Right atrium auricular region (tissue), 2 donors: ENCODE data around the gene PBX2. TPM values are rescaled to one million over a fixed set of nuclear protein-coding genes. Genes with fewer than 3 reads are reported as not detected.

Source experiments
- DNase-seq: peaks from one replicate; pipeline ENCODE4 v3.0.0-alpha.2; 2019; ENCODE audit warnings: low spot score
- H3K27ac ChIP-seq, 2 donors: fragments of 200-600 bp; sonication (generic); 1 replicate in 1 of 2; 2 replicates in 1 of 2; pipeline ENCODE4 v1.5.1; 2016 to 2019
- H3K27me3 ChIP-seq, 2 donors: fragments of 200-600 bp; sonication (generic); one replicate each; pipeline versions ENCODE4 v1.5.1 to v1.6.0; 2017 to 2019
- H3K36me3 ChIP-seq: fragments of 200-600 bp; sonication (generic); one replicate; pipeline ENCODE4 v1.5.1; 2016
- H3K4me1 ChIP-seq, 2 donors: fragments of 200-600 bp; sonication (generic); one replicate each; pipeline versions ENCODE4 v1.5.1 to v1.6.0; 2017 to 2019
- H3K4me3 ChIP-seq, 2 donors: fragments of 200-600 bp; sonication (generic); 1 replicate in 1 of 2; 2 replicates in 1 of 2; pipeline ENCODE4 v1.5.1; 2017 to 2019; ENCODE audit warnings: mild to moderate bottlenecking in 1 of 2, moderate library complexity in 1 of 2
- H3K9me3 ChIP-seq, 2 donors: fragments of 200-600 bp; sonication (generic); one replicate each; pipeline ENCODE4 v1.5.1; 2019
- CTCF ChIP-seq, 2 donors: fragments of 200-600 bp; sonication (generic); IDR thresholded peaks; one replicate each; pipeline ENCODE4 v1.5.1; 2019; ENCODE audit warnings: antibody characterized with exemption in 2 of 2
- total RNA-seq, 2 donors: library from RNA; depleted of rRNA; stranded (reverse); fragments of >200 nt; gene quantifications; one replicate each; pipeline ENCODE4 v1.1.0, GENCODE V29; 2016

Gene PBX2
- total RNA-seq, 2 donors from 2014 or later, result 26.0 to 32.5 TPM

GRCh38 chr6:32182555-32182981 is 7.4 kb downstream of the PBX2 start:
- peaks cover 0 to 68% of the 10 kb centered on the region in 2 donors for H3K4me1 ChIP-seq
- H3K9me3 ChIP-seq, result no peaks in the 10 kb centered on the region
- H3K27me3 ChIP-seq, result no peaks in the 10 kb centered on the region
- no peak for TF ChIP-seq CTCF (IDR thresholded peaks at IDR 0.05)
- no peak for DNase-seq
- H3K36me3 ChIP-seq, result peaks cover 43% of the 10 kb centered on the region
- H3K27ac ChIP-seq, result peak overlapping the region; percentile 69 to 90
- H3K4me3 ChIP-seq, result no peak overlapping the region

GRCh38 chr6:32181915-32182529 is 8.0 kb downstream of the PBX2 start:
- Histone ChIP-seq H3K36me3 (peaks cover 38% of the 10 kb centered on the region), H3K9me3 (no peaks in the 10 kb centered on the region), H3K27ac (peak overlapping the region; percentile 10 to 90), H3K4me3 (no peak overlapping the region), H3K27me3 (no peaks in the 10 kb centered on the region), H3K4me1 (peaks cover 0 to 67% of the 10 kb centered on the region in 2 donors)
- no peak for DNase-seq
- TF ChIP-seq CTCF (IDR thresholded peaks at IDR 0.05), result no peak

DNA sequence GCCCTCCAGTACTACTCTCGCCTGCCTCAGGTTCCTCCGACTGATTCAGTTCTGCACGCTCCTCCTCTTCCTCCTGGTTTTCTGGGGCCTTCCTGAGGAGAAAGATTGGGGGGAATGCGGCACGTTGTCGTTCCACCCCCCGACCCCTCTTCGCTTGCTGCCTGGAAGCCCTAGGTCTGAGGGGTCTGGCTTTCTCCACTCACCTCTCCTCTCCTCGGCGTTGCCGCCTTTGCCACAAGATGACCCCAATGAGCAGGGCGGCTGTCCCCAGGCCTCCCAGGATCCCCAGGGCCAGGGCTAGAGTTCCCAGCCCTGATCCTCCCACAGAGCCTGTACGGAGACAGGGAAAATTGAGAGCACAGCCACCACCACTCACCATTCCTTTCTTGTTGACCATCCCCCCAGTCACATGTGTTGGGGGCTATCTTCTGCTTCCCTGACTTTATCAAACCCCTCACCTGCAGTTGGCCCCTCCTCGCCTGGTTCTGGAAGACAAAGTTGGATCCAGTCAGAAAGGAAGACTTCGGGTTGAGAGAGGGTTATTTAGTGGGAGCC is 8.8 kb downstream of the PBX2 start:
- TF ChIP-seq CTCF (IDR thresholded peaks at IDR 0.05), result no peak
- no peak overlapping the region for H3K27ac ChIP-seq
- H3K9me3 ChIP-seq, result no peaks in the 10 kb centered on the region
- no peak overlapping the region for H3K4me3 ChIP-seq
- DNase-seq, result no peak
- no peaks in the 10 kb centered on the region for H3K27me3 ChIP-seq
- peaks cover 0 to 67% of the 10 kb centered on the region in 2 donors for H3K4me1 ChIP-seq
- peaks cover 30% of the 10 kb centered on the region for H3K36me3 ChIP-seq

DNA sequence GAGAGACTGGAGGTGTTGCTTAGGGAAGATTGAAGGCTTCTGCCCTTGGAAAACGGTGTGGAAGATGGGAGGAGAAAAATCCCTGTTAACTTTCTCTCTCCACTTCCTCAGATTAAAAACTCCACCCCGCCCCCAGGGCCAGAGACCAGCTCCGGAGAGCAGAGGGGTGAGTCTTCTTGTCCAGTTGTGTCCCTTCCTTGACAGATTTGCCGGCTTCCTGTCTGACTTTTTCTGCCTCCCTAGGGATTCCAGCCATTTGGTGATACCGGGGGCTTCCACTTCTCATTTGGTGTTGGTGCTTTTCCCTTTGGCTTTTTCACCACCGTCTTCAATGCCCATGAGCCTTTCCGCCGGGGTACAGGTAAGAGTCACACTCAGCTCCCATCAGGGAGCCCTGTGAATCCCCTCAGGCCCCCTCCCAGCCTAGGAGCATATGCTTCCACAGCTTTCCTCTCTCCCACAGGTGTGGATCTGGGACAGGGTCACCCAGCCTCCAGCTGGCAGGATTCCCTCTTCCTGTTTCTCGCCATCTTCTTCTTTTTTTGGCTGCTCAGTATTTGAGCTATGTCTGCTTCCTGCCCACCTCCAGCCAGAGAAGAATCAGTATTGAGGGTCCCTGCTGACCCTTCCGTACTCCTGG is 10.1 kb downstream of the PBX2 start:
- peaks cover 28% of the 10 kb centered on the region for H3K36me3 ChIP-seq
- no peaks in the 10 kb centered on the region for H3K9me3 ChIP-seq
- TF ChIP-seq CTCF (IDR thresholded peaks at IDR 0.05), result no peak
- H3K4me3 ChIP-seq, result no peak overlapping the region
- H3K27me3 ChIP-seq, result no peaks in the 10 kb centered on the region
- DNase-seq, result no peak
- H3K4me1 ChIP-seq, result peaks cover 0 to 69% of the 10 kb centered on the region in 2 donors
- H3K27ac ChIP-seq, result peak overlapping the region; percentile 92 to 94

- no peak for DNase-seq
- peaks cover 0 to 67% of the 10 kb centered on the region in 2 donors for H3K4me1 ChIP-seq
- H3K4me3 ChIP-seq, result peak overlapping the region; percentile 88 to 95
- no peaks in the 10 kb centered on the region for H3K27me3 ChIP-seq
- H3K9me3 ChIP-seq, result no peaks in the 10 kb centered on the region
- peak overlapping the region; percentile 92 to 94 for H3K27ac ChIP-seq
- no peak for TF ChIP-seq CTCF (IDR thresholded peaks at IDR 0.05)
- peaks cover 28% of the 10 kb centered on the region for H3K36me3 ChIP-seq
These were observed 11.2 kb downstream of the PBX2 start for GRCh38 chr6:32178547-32179440.
